CD8-positive, alpha-beta memory T cell (primary cell): Measurements from ENCODE around the gene EP300. TPM values are rescaled to one million over a fixed set of nuclear protein-coding genes. Genes with fewer than 3 reads are reported as not detected.
"Not testable (repeated sequence)": the region's sequence is repeated elsewhere in the genome, so short reads cannot be mapped to it uniquely, and the experiment has no call there.

ENCODE experiments used
- CTCF ChIA-PET: fragments of 350-600 bp; sonication (Branson Sonifier 250); formaldehyde crosslinking; loops from one replicate; lab custom pipeline; 2021; ENCODE audit warnings: antibody characterized with exemption; lab: Charles Lee
- POLR2A ChIA-PET: fragments of 350-600 bp; sonication (Branson Sonifier 250); formaldehyde crosslinking; loops from one replicate; lab custom pipeline; 2021; ENCODE audit warnings: antibody characterized with exemption; lab: Charles Lee
- DNase-seq, 5 donors: peaks; one replicate each; pipeline versions ENCODE4 v3.0.0 to v3.0.0-alpha.2; 2020 to 2022; ENCODE audit warnings: mixed read lengths in 1 of 5
- H3K27ac ChIP-seq: one replicate; pipeline ENCODE4 v1.7.0; 2013; ENCODE audit warnings: low read depth, mild to moderate bottlenecking, low read length, moderate library complexity
- H3K27me3 ChIP-seq: 2 replicates; pipeline ENCODE4 v1.7.0; 2013; ENCODE audit warnings: low read length, mild to moderate bottlenecking; ENCODE audit not compliant: insufficient read depth, poor library complexity, severe bottlenecking
- H3K36me3 ChIP-seq: 2 replicates; pipeline ENCODE4 v1.7.0; 2013; ENCODE audit warnings: mild to moderate bottlenecking, low read length, moderate library complexity; ENCODE audit not compliant: insufficient read depth
- H3K4me1 ChIP-seq: 2 replicates; pipeline ENCODE4 v1.7.0; 2013; ENCODE audit warnings: mild to moderate bottlenecking, low read length, moderate library complexity; ENCODE audit not compliant: insufficient read depth
- H3K4me3 ChIP-seq: 2 replicates; pipeline ENCODE4 v1.7.0; 2013; ENCODE audit warnings: mild to moderate bottlenecking, low read length
- H3K9me3 ChIP-seq: 2 replicates; pipeline ENCODE4 v1.7.0; 2013; ENCODE audit warnings: mild to moderate bottlenecking, low read length
- H3K27ac Mint-ChIP-seq, 8 donors: one replicate each; pipeline ENCODE4 v1.8.0; 2020 to 2021; ENCODE audit warnings: mixed read lengths in 8 of 8, mild to moderate bottlenecking in 6 of 8, inconsistent platforms in 3 of 8, moderate library complexity in 3 of 8
- H3K27me3 Mint-ChIP-seq, 2 donors: one replicate each; pipeline ENCODE4 v1.8.0; 2020 to 2021; ENCODE audit warnings: mixed read lengths in 2 of 2, mild to moderate bottlenecking in 1 of 2, moderate library complexity in 1 of 2
- H3K36me3 Mint-ChIP-seq, 3 donors: one replicate each; pipeline ENCODE4 v1.8.0; 2020 to 2021; ENCODE audit warnings: mixed read lengths in 3 of 3, inconsistent platforms in 1 of 3, mild to moderate bottlenecking in 1 of 3
- H3K4me1 Mint-ChIP-seq, 3 donors: one replicate each; pipeline ENCODE4 v1.8.0; 2020 to 2021; ENCODE audit warnings: mixed read lengths in 3 of 3, inconsistent platforms in 1 of 3, mild to moderate bottlenecking in 1 of 3
- H3K4me3 Mint-ChIP-seq, 7 donors: one replicate each; pipeline ENCODE4 v1.8.0; 2020 to 2021; ENCODE audit warnings: mixed read lengths in 7 of 7, mild to moderate bottlenecking in 6 of 7, moderate library complexity in 4 of 7, inconsistent platforms in 2 of 7
- H3K9me3 Mint-ChIP-seq, 5 donors: one replicate each; pipeline ENCODE4 v1.8.0; 2020 to 2022; ENCODE audit warnings: mixed read lengths in 5 of 5, mild to moderate bottlenecking in 3 of 5, moderate library complexity in 2 of 5, inconsistent platforms in 1 of 5
- polyA plus RNA-seq: library from polyadenylated mRNA; unstranded; fragments of 300-500 nt; fragmentation: Illumina TruSeq; gene quantifications from one replicate; pipeline ENCODE4 v1.2.3, GENCODE V29; 2021
- total RNA-seq, 2 experiments: library from RNA; stranded (reverse); gene quantifications; one replicate each; pipeline ENCODE4 v1.2.3, GENCODE V29; 2021

EP300 gene
- total and polyA plus RNA-seq, 3 experiments from 2014 or later, result 24.4 to 56.7 (median 52.0) TPM

GRCh38 chr22:41052661-41053490 lies 39.5 kb upstream of the EP300 start:
- Histone ChIP-seq H3K4me1 (no peaks in the 10 kb centered on the region), H3K27me3 (no peaks in the 10 kb centered on the region), H3K27ac (no peak overlapping the region), H3K4me3 (no peak overlapping the region), H3K36me3 (no peaks in the 10 kb centered on the region), H3K9me3 (no peaks in the 10 kb centered on the region)
- Mint-ChIP-seq H3K27me3 (no peaks in the 10 kb centered on the region), H3K4me3 (peak overlapping the region in 1 of 7 donors; percentile 45), H3K36me3 (no peaks in the 10 kb centered on the region), H3K9me3 (no peaks in the 10 kb centered on the region), H3K4me1 (no peaks in the 10 kb centered on the region), H3K27ac (peak overlapping the region in 2 of 8 donors; percentile 3 to 38)
- no peak for DNase-seq
- ChIA-PET POLR2A (no interaction called here), CTCF (interaction anchor here (1.1 to 1.4 kb wide), 2 partner anchors 16 to 130 kb away, joined by 3 to 4 read pairs; no protein-coding TSS in a partner anchor)

GRCh38 chr22:41057076-41057475 lies 35.3 kb upstream of the EP300 start:
- H3K9me3 Mint-ChIP-seq, result no peaks in the 10 kb centered on the region
- no peaks in the 10 kb centered on the region for H3K36me3 Mint-ChIP-seq
- H3K4me1 ChIP-seq, result no peaks in the 10 kb centered on the region
- CTCF ChIA-PET, result no interaction called here
- H3K36me3 ChIP-seq, result no peaks in the 10 kb centered on the region
- no peak overlapping the region for H3K4me3 ChIP-seq
- no peak overlapping the region for H3K27ac ChIP-seq
- H3K4me1 Mint-ChIP-seq, result no peaks in the 10 kb centered on the region
- POLR2A ChIA-PET, result no interaction called here
- no peak for DNase-seq
- no peak overlapping the region for H3K27ac Mint-ChIP-seq
- no peaks in the 10 kb centered on the region for H3K27me3 ChIP-seq
- H3K9me3 ChIP-seq, result no peaks in the 10 kb centered on the region
- no peak overlapping the region for H3K4me3 Mint-ChIP-seq
- no peaks in the 10 kb centered on the region for H3K27me3 Mint-ChIP-seq

- DNase-seq, result no peak
- Mint-ChIP-seq H3K9me3 (no peaks in the 10 kb centered on the region), H3K36me3 (no peaks in the 10 kb centered on the region), H3K27me3 (no peaks in the 10 kb centered on the region), H3K4me3 (no peak overlapping the region), H3K27ac (no peak overlapping the region), H3K4me1 (no peaks in the 10 kb centered on the region)
- Histone ChIP-seq H3K27ac (no peak overlapping the region), H3K9me3 (no peaks in the 10 kb centered on the region), H3K36me3 (no peaks in the 10 kb centered on the region), H3K4me1 (no peaks in the 10 kb centered on the region), H3K27me3 (no peaks in the 10 kb centered on the region), H3K4me3 (no peak overlapping the region)
- ChIA-PET CTCF (interaction anchor here (1.4 kb wide), 1 partner anchor 139 kb away, joined by 3 read pairs; no protein-coding TSS in a partner anchor), POLR2A (no interaction called here)
Measured at GRCh38 chr22:41062146-41062545, 30.2 kb upstream of the EP300 start.

- DNase-seq, H3K27me3 ChIP-seq, H3K27me3 Mint-ChIP-seq, H3K4me1 Mint-ChIP-seq, CTCF ChIA-PET, H3K4me1 ChIP-seq, H3K36me3 Mint-ChIP-seq, H3K27ac Mint-ChIP-seq, H3K9me3 ChIP-seq, POLR2A ChIA-PET, H3K4me3 Mint-ChIP-seq, H3K9me3 Mint-ChIP-seq, H3K4me3 ChIP-seq, H3K36me3 ChIP-seq, H3K27ac ChIP-seq: not testable (repeated sequence)
Measured at GRCh38 chr22:41064326-41064725, 28.1 kb upstream of the EP300 start.

- H3K4me1 ChIP-seq, H3K9me3 ChIP-seq, DNase-seq, H3K36me3 ChIP-seq, H3K27me3 ChIP-seq, H3K4me1 Mint-ChIP-seq, H3K27me3 Mint-ChIP-seq, H3K4me3 ChIP-seq, H3K36me3 Mint-ChIP-seq, H3K4me3 Mint-ChIP-seq, H3K27ac ChIP-seq, H3K27ac Mint-ChIP-seq, H3K9me3 Mint-ChIP-seq, CTCF ChIA-PET: not testable (repeated sequence)
- POLR2A ChIA-PET, result interaction anchor here (0.7 kb wide), 1 partner anchor 9 kb away, joined by 7 read pairs; no protein-coding TSS in a partner anchor
Measured at GRCh38 chr22:41066341-41066740, 26.1 kb upstream of the EP300 start.

GRCh38 chr22:41067968-41068367 lies 24.4 kb upstream of the EP300 start:
- H3K27ac Mint-ChIP-seq, result peak overlapping the region in 1 of 8 donors; percentile 61
- not testable (repeated sequence) for H3K36me3 Mint-ChIP-seq

GRCh38 chr22:41070665-41071331 lies 21.6 kb upstream of the EP300 start:
- H3K4me1 Mint-ChIP-seq, result peaks cover 5 to 7% (median 6%) of the 10 kb centered on the region in 3 donors
- no peaks in the 10 kb centered on the region for H3K27me3 Mint-ChIP-seq
- CTCF ChIA-PET, result no interaction called here
- no peak overlapping the region for H3K27ac ChIP-seq
- no peaks in the 10 kb centered on the region for H3K36me3 Mint-ChIP-seq
- no peaks in the 10 kb centered on the region for H3K27me3 ChIP-seq
- DNase-seq, result no peak
- POLR2A ChIA-PET, result no interaction called here
- H3K4me3 Mint-ChIP-seq, result no peak overlapping the region
- H3K9me3 ChIP-seq, result no peaks in the 10 kb centered on the region
- peaks cover 7% of the 10 kb centered on the region for H3K4me1 ChIP-seq
- H3K9me3 Mint-ChIP-seq, result no peaks in the 10 kb centered on the region
- H3K36me3 ChIP-seq, result no peaks in the 10 kb centered on the region
- no peak overlapping the region for H3K4me3 ChIP-seq
- H3K27ac Mint-ChIP-seq, result no peak overlapping the region

More at GRCh38 chr22:41067968-41068367, 24.4 kb upstream of the EP300 start:
- POLR2A ChIA-PET, H3K4me1 ChIP-seq, H3K36me3 ChIP-seq, H3K4me1 Mint-ChIP-seq, H3K4me3 Mint-ChIP-seq, H3K9me3 ChIP-seq, H3K9me3 Mint-ChIP-seq, DNase-seq, H3K27me3 Mint-ChIP-seq, H3K4me3 ChIP-seq, CTCF ChIA-PET, H3K27ac ChIP-seq, H3K27me3 ChIP-seq: not testable (repeated sequence)

- Mint-ChIP-seq H3K27ac (no peak overlapping the region), H3K4me1 (peaks cover 2 to 3% (median 3%) of the 10 kb centered on the region in 3 donors), H3K27me3 (peaks cover 1 to 7% of the 10 kb centered on the region in 2 donors), H3K36me3 (no peaks in the 10 kb centered on the region), H3K4me3 (no peak overlapping the region), H3K9me3 (no peaks in the 10 kb centered on the region)
- Histone ChIP-seq H3K36me3 (no peaks in the 10 kb centered on the region), H3K9me3 (no peaks in the 10 kb centered on the region), H3K27ac (no peak overlapping the region), H3K27me3 (no peaks in the 10 kb centered on the region), H3K4me1 (peaks cover 1% of the 10 kb centered on the region), H3K4me3 (no peak overlapping the region)
- POLR2A ChIA-PET, result no interaction called here
- CTCF ChIA-PET, result no interaction called here
- no peak for DNase-seq
Measured at GRCh38 chr22:41074061-41074460, 18.3 kb upstream of the EP300 start.
